Endothelial cell of umbilical vein (primary cell): ENCODE results near the gene HOXD10.

Source experiments
- CTCF ChIP-seq, 2 donors: IDR thresholded peaks; 1 replicate in 1 of 2; 2 replicates in 1 of 2; pipeline ENCODE4 v1.5.1; 2011; ENCODE audit warnings: low read length in 2 of 2, mild to moderate bottlenecking in 2 of 2, moderate library complexity in 2 of 2, control low read depth in 1 of 2, inconsistent platforms in 1 of 2, low read depth in 1 of 2; ENCODE audit not compliant: insufficient read depth in 1 of 2; ENCODE audit errors: extremely low read depth in 1 of 2
- EZH2 ChIP-seq: IDR thresholded peaks from 2 replicates; pipeline ENCODE4 v1.6.1; 2012; ENCODE audit warnings: borderline replicate concordance, low read depth, mild to moderate bottlenecking, moderate library complexity, low read length, inconsistent platforms; ENCODE audit not compliant: severe bottlenecking
- FOS ChIP-seq: IDR thresholded peaks from 2 replicates; pipeline ENCODE4 v1.6.1; 2011; ENCODE audit warnings: mild to moderate bottlenecking, low read length, moderate library complexity, borderline replicate concordance; ENCODE audit not compliant: insufficient read depth
- GATA2 ChIP-seq: IDR thresholded peaks from 2 replicates; pipeline ENCODE4 v1.7.0; 2011; ENCODE audit warnings: low read depth, mild to moderate bottlenecking, moderate library complexity, mixed read lengths, low read length; ENCODE audit not compliant: insufficient read length, insufficient read depth
- JUN ChIP-seq: IDR thresholded peaks from 2 replicates; pipeline ENCODE4 v1.6.1; 2011; ENCODE audit warnings: borderline replicate concordance, low read depth; ENCODE audit not compliant: insufficient read length, insufficient read depth
- MAX ChIP-seq: IDR thresholded peaks from 2 replicates; pipeline ENCODE4 v1.6.1; 2011; ENCODE audit not compliant: insufficient read depth, insufficient read length
- MYC ChIP-seq: IDR thresholded peaks from one replicate; pipeline ENCODE4 v1.6.1; 2011; ENCODE audit warnings: mild to moderate bottlenecking, low read depth, low read length
- POLR2A ChIP-seq: IDR thresholded peaks from 2 replicates; pipeline ENCODE4 v1.6.1; 2012; ENCODE audit warnings: low read depth, mild to moderate bottlenecking, control low read depth, low read length
- POLR2AphosphoS5 ChIP-seq: IDR thresholded peaks from 2 replicates; pipeline ENCODE4 v1.6.1; 2012; ENCODE audit warnings: low read depth, mild to moderate bottlenecking, control low read depth, low read length, moderate library complexity; ENCODE audit not compliant: insufficient read depth

GRCh38 chr2:176122052-176122682, 5.6 kb downstream of the HOXD10 start:
- TF ChIP-seq CTCF (IDR thresholded peaks at IDR 0.05; ENCODE audit: extremely low read depth in 1 of 2, insufficient read depth in 1 of 2, low read depth in 1 of 2, low read length in 2 of 2) (peak in 1 of 2 donors; percentile 9), EZH2 (peak; percentile 0), POLR2A (no peak), GATA2 (no peak), MYC (no peak), POLR2AphosphoS5 (no peak), JUN (no peak), FOS (no peak), MAX (no peak)
